HG03457 (cell line): ENCODE measurements around the gene GATA5.
"Not testable (repeated sequence)": the region's sequence is repeated elsewhere in the genome, so short reads cannot be mapped to it uniquely, and the experiment has no call there.

ENCODE experiments used
- ATAC-seq: cut with Tn5 transposase; IDR thresholded peaks from one replicate; pipeline ENCODE4 v1.9.1; 2021; ENCODE audit warnings: moderate number of reproducible peaks; ENCODE audit not compliant: unreplicated experiment

GATA5 gene

DNA sequence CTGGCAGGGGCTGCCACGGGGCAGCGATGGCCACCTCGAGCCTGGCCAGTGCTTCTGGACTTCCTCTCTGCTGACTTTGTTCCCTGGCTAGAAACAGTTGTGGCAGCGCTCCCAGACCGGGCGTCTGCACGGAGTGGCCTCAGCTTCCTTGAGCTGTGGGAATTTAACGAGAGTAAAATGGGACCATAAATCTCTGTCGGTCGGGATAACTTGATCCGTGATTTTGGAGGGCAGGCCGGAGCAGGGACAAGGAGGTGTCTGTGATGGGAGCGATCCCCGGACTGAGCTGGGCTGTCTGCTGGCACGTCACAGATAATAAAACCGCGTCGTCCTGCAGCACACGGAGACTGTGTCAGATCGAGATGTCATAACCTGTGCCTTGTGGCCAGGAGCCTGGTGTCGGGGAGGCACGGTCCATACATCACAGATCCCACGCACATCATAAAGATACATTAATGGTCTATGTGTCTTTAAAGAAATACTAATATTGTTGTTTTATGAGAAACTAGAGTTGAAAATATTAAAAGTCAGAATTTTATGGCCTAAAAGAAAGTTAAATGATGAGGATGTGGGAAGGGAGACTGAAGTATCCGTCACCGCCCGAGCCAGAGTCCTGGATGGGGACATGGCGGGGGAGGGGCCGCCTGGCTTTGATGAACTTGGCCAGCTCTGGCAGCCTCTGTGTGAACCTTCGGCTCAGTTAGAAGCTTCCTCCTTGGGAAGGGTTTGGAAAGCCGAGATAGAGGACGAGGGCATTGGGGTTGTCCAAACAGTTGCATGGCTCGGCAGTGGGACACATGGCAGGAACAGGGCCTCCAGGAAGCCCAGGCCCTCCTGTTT, 41.9 kb downstream of the GATA5 start:
- ATAC-seq = no peak

DNA sequence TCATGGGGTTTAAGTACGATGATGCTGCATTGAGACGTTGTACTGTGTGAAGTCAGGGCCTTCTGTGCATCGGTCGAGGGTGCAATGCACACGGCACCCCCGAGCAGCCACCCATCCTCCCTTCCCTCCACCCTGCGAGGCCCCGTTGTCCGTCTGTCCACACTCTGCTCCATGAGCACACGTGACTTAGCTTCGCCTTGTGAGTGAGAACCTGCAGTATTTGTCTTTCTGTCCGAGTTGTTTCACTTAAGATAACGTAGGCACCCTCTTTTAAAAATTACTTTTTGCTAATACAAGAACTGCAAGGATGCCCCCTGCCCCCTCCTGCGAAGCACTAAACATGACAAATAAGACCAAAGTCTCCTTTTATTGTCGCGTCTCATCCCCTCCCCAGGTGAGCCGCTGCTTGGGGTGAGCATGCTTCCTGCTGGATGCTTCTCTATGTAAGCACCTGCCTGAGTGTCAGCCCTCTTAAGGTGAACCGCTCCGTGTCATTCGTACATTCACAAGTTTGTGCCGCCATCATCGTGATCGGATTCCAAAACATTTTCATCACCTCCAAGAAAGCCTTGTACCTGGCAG, 44.8 kb downstream of the GATA5 start:
- no peak for ATAC-seq

DNA sequence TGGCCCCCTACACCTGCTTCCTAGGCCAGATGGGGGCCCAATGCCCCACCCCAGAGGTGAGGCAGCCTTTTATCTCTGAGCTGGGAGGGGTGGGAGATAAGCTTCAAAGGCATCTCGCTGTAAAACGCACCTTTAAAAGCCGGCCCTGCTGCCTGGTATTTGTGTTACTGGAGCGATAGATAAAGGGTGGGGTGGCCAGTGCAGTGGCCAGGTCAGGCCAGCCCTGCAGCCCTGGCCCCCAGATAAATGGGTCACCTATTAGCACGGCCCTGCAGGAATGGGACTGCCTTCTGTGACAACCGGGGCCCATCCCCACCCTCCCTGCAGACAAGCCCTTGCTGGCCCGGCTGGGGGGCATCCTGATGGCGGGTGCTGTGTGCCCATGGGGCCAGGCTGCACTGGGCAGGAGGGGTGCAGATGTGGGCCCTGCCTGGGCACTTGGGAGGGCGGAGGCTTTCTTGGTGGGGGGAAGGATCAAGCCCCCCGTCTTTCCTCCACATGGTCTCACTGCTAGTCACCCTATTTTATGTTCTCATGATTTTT, 45.4 kb downstream of the GATA5 start:
- no peak for ATAC-seq

DNA sequence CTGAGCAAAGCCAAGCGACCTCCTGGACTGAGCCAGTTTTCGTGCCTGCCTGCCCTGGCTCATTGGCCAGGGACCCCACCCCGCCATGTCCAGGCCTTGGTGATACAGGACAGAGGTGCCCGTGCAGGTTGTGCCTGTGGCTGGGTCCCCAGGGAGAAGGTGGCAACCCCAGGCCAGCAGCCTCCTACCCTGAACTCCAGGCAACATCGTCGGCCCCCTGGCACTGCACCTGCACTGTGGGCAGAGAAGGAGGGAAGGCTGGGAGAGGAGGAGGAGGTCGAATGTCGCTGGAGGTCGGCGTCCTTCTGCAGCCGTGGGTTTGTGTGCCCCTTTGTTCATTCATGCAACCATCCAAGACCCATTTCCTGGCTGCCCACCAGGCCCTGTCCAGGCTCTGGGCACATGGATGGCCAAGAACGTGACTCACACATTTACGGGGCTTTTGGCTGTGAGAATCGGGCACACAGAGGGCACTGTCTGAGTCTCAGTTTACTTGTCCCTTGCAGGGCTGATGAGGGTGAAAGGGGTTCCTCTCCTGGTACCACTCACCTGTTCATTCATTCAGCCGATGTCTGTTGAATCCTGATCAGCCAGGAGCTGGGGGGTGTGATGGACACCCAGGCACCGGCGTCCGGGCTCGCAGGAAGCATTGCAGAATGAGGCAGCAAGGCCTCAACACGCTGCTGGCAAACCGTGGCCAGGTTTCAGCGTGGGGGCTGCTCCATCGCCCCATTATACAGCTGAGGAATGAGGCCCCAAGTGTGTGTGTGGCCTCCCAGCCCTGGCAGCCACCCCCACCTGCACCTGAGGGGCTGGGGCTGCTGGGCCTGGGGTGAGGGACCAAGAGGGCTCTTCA, 46.1 kb downstream of the GATA5 start:
- no peak for ATAC-seq

DNA sequence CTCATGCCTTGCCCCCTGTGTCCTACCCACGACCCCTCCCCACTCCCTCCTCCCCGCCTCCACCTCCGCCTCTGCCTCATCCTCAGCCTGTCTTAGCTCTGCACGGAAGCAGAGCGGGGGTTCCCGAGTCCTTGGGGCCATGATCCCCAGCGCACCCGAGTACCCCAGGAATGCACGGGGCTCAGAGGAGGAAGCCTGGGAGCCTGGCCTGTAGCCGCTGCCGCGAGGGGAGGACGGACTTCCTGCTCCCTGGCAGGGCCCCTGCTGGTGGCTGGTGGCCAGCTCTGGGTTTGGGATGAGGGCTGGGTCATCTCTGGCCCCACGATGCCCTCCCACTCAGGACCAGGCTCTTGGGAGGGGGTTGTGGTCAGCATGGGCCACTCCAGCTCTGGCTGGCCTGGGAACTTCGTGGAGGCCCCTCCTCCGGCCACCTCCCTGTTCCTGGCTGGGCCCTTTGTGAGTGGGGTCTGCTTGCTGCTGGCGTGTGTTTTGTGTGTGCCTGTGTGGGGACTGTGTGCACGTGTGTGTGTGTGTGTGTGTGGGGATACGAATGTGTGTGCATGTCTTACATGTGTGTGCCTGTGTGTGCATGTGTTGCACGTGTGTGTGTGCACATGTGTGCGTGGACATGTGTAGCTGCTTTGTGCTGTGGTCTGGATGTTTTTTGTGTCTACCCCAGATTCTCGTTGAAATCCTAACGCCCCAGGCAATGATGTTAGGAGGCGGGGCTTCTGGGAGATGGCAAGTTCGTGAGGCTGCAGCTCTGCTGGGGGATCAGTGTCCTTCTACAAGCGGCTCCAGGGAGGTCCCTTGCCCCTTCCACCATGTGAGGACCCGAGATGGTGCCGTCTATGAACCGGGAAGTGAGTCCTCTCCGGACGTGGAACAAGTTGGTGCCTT, 47.1 kb downstream of the GATA5 start:
- no peak for ATAC-seq

DNA sequence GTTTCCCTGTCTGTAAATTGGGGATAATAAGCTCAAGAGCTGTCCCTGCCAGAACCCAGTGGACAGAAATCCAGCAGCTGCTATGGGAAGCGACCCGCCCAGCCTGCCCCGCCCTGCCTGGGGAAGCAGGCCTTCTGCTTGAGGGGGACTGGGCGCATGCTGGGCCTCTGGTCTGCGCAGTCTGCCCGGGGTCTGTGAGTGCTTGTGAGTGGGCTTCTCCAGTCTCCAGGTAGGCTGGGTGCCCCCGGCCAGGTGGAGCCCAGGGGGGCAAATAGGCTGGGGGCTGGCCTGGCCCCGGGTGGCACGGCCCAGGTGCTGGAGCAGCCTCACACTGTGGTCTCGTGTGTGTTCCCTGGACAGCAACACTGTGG, 47.8 kb downstream of the GATA5 start:
- no peak for ATAC-seq

DNA sequence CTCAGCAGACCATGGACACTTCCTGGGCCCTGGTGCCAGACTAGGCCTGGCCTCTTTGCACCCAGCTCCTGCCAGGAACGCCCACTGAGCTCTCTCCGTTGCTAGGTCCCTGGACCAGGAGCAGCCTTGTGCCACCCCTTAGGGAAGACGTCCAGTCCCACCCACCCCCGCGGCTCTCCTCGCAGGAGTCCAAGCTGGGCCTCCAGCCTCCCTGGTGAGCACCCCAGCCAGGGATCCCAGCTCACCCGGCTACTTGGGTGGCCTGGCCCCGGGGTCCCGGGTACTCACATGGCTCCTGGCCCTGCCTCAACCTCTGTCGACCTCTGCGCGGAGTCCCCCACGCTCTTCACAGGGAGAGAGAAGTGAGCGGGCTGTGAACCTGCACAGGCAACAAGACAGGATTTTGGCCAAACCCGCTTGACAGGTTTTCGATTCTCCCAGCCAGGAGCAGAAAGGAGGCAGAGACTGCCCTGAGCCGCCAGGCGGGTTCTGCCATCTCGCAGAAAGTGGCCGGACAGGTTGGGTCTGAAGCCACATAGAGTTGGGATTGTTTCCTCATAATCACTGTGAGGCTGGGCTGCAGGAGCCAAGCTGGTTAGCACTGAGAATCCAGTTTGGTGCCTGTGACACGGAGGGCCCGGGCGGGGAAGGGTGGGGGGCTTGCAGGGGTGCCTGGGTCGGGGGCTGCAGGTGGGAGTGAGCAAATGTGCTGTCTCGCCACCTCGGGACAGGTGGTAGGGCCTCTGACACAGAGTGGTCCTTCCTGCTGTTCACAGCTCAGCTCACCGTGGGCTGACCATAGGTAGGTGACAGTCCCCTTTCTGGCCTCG, 48.4 kb downstream of the GATA5 start, which contains the start of gene RBBP8NL:
TSS of gene RBBP8NL (minus strand) at position 368 of the 830 bp plus-strand sequence. CDS start 7,892 bp downstream, outside the sequence.
- no peak for ATAC-seq

DNA sequence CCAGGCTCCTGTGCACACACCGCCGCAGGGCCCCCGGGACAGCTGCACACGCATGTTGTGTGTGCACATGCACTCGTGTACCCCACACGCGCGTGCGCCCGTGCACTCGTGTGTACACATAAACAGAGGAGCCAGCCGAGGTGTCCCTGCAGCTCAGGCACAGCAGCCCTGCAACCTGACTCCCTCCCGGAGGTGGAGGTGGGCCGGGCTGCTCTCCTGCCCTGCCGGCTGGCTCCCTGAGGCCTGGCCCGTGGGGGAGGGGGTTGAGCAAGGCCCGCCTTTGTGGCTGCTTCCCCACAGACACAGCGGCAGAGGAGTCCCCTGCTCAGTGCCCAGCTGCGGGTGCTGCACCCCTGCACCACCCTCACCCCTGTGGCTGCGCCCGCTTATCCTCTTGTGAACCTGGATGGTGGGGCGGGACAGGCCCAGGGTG, 49.1 kb downstream of the GATA5 start:
- no peak for ATAC-seq

DNA sequence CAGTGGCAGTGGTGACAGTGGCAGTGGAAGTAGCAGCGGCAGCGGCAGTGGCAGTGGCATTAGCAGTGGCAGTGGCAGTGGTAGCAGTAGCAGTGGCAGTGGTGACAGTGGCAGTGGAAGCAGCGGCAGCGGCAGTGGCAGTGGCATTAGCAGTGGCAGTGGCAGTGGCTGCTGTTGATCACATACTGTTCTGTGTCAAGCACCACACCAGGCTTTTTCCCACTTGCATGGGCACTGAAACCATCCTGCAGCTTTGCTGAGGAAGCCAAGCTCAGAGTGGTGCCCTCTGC, 49.8 kb downstream of the GATA5 start:
- not testable (repeated sequence) for ATAC-seq

DNA sequence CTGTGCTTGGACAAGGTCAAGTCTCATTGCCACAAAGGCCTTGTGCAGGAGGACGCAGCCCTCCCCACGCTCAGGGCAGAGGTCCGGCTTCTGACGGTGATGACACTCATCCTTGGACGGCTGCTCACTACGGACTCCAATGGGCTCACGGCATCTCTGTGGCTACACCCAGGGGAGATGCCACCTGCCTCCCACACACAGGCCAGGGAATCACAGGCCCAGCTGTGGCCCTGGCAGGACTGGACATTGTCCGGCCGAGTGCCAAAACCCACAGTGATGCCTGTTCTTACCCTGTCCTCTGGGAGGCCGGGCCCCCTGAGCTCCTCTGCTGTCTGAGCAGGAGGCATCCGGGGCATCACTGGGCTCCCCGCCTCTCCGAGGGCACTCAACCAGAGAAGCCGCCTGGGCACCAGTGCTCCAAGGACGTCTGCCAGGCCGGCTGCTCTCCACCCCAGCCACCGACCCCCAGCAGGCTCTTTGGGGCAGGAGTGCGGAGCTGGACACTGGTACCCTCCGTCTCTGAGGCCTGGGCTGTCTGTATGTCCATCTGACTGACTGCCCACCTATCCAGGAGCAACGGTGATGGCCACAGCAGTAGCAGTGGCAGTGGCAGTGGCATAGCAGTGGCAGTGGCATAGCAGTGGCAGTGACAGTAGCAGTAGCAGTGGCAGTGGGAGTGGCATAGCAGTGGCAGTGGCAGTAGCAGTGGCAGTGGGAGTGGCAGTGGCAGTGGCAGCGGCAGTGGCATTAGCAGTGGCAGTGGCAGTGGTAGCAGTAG, 50.3 kb downstream of the GATA5 start:
- ATAC-seq = no peak

DNA sequence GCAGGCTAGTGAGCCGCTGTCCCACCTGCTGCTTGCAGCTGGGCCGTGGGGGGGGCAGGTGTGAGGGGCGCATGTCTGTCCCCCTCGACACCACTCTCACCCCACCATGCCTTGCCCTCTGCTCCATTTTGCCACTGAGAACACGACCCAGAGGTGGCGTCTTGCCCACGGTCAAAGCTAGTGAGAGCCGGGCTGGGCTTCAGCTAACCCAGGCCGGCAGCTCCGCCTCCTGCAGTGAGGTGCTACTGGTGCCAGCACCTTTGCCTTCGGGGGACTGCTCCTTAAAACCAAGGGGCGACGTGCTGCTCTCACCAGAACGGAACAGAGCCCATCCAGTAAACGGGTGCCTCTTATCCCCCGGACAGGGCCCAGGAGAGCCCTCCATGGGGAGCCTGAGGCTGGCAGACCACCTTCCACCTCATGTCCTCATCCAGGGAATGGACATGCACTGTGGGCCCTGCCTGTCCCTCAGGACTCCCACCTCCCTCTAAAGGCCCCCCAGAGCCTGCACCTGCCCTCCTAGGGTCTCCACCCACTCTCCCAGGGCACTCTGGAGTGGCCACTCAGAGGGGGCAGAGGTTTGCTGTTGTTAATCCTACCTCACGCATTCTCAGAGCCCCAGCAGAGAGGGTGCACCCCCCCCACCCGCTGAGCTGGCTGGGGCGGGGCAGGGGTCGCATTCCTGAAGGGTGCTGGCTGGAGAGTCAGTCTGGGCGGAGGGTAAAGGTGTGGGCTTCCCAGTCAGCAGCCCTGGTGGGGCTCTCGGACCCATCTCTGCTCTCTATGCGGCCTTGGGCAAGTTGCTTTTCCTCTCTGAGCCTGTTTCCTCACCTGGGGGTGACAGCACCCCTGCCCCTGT, 51.3 kb downstream of the GATA5 start:
- ATAC-seq = no peak

DNA sequence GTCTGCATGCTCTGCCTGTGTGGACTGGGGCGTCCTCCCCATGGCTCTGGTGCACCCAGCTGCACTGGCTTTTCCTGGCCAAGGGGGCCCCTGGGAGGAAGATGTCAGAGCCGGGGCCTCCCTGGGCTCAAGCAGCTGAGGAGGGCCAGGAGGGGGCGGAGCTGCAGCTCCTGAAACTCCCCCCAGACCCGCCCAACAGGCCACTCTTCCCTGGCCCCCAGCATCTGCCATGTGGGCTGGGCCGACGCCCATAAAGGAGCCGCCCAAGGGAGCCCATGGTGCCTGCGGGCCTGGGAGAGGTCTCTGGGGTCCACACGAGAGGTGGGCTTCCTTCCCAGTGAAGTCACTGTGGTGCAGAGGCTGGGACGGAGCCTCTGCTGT, 52.5 kb downstream of the GATA5 start:
- ATAC-seq = no peak

DNA sequence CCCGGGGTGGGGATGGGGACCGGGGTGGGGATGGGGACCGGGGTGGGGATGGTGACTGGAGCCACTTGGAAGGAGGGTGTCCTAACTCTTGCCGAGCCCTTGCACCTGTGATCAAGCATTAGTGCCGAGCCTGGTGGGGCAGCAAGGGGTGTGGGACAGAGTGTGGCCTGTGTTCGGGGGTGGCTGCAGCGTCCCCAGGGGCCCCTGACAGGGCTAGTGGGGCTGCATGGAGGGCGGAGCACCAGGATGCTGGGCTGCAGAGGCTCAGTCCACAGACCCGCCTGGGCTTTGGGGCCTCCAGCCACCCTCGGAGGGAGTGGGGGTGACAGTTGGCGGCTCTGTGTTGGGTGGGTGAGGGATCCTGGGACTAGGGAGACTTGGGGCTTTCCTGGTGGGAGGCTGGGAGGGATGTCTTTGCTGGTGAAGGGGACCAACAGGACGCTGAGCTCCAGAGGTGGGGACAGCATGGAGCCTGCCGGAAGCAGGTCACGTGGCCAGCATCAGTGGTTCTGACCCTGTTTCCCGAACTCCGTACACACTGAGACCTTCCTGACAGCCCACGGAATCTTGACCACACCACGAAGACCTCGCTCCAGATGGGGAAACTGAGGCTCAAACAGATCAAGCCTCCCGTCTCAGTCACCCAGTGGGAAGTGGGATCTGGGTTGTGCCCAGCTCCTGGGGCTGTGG, 53.0 kb downstream of the GATA5 start:
- ATAC-seq = no peak

DNA sequence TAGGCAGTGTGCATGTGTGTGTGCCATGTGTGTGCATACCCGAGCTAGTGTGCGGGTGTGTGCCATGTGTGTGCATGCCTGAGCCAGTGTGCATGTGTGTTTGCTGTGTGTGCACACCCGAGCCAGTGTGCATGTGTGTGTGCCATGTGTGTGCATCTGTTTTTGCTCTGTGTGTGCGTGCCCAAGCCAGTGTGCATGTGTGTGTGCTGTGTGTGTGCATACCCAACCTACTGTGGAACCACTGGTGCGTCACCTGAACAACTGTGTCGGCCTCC, 54.1 kb downstream of the GATA5 start:
- no peak for ATAC-seq

DNA sequence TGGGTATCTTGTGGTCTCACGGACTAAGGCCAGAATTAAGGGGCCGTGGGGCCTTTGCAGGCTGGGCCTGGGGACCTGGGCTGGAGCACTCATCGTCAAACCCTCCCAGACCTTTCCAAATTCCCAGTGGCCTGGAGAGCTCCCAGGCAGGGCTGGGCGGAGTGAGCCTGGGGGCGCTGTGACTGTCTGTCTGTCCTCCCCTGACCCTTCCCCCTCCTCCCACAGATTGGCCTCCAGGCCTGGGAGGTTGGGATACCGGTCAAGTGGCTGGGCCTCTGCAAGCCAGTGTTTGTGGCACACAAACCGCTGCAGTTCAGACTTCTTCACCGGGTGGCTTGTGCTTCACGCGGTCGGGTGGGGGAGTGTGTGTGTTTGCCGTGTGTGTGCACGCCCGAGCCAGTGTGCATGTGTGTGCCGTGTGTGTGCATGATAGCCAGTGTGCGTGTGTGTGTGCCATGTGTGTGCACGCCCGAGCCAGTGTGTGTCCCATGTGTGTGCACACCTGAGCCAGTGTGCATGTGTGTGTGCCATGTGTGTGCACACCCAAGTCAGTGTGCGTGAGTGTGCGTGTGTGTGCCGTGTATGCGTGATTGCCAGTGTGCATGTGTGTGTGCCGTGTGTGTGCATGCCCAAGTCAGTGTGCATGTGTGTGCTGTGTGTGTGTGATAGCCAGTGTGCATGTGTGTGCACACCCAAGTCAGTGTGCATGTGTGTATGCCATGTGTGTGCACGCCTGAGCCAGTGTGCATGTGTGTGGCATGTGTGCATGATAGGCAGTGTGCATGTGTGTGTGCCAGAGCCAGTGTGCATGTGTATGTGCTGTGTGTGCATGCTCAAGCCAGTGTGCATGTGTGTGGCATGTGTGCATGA, 54.7 kb downstream of the GATA5 start:
- no peak for ATAC-seq

DNA sequence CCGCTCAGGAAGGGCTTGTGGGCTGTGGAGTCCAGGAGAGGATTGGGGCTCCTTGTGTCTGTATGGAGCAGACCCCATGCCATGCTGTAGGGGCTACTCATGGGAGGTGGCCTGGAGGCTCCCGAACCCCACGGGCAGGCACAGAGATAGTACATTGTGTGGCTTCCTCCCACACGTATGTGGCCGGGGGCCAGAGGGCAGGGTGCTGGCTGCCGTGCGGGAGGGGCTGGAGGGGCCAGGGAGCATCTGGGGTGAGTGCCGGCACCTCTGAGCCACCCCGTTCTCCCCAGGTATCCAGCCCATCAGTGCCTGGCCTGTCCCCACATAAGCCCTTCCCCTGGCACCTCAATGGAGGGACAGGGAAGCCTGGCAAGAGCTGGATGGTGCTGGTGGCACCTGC, 56.0 kb downstream of the GATA5 start:
- ATAC-seq = no peak
